HG03457 (cell line): ENCODE results near the gene KRT14.
"Not testable (repeated sequence)": the region's sequence is repeated elsewhere in the genome, so short reads cannot be mapped to it uniquely, and the experiment has no call there.

Source experiments
- ATAC-seq: cut with Tn5 transposase; IDR thresholded peaks from one replicate; pipeline ENCODE4 v1.9.1; 2021; ENCODE audit warnings: moderate number of reproducible peaks; ENCODE audit not compliant: unreplicated experiment

The KRT14 gene

DNA sequence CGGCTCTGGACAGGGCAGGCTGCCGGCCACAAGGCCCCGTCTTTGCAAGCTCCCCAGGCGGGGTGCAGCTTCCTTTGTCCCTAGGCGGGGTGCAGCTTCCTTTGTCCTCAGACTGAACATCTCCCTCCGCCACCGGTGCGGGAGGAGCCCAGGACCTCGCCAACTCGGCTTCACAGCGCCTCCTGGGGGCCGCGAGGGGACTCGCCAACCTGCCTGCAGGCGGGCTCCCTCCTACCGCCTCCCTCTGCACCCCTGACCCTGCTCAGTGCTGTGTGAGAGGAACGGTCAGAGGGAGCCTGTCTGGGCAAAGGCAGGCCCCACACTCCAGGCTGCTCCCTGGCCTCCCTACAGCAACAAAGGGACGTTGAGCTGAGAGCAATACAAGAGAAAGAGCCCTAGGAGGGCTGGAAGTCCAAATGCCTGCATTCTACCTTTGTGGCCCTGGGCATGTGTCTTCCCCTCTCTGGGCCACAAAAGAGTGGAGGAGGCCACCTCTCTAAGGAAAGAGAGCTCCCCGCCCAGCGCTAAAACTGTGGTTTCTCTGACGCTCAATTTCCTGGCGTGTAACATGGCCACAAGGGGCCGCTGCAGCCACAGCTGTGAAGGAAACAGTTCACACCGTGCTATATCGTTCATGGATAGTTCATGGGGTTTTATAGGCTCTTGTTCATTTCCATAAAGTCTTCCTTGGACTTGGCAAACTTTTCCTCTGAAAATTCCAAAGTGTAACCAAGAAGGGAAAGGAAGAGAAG is 37.7 kb downstream of the KRT14 start:
- no peak for ATAC-seq

DNA sequence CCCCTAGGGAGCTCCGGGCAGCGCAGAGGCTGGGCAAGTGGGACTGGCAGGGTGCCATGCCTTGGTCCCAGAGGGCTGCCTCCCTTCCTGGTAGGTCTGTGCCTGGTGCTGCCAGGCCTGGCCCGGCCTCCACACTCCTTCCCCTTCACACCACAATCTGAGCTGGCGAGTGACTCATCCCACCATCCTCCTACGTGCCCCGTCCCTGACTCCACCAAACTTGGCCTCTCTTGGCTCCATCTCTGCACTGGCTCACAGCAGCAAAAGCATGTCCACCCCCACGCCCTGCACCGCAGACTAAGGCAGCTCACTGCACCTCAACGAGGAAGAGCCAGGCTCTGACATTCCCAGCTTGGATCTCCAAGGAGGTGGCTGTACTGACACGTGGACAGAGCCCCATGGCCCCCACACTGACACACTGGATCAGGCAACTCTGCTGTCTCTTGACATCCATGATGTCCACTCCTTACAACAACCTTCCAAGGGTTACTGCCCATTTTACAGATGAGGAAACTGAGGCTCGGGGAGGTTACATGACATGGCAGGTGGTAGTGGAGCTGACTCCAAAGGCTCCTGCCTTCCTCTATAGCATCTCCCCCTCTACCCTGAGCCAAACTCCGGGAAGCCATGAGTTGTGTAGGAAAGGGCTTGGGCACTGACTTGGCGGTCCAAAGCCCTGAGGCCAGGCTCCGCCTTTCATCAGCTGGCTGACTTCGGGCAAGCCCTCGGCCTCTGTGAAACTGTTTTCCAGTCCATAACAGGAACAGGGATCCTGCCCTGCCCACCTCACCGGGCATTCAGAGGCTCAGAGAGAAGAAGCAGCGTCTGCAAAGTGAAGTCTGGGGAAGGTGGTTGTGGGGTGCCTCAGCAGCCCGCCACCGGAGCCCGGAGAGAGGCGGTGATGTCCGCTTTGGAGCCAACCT is 38.5 kb downstream of the KRT14 start:
- no peak for ATAC-seq

- ATAC-seq = no peak
These were observed 39.3 kb downstream of the KRT14 start for GRCh38 chr17:41547378-41547841.

DNA sequence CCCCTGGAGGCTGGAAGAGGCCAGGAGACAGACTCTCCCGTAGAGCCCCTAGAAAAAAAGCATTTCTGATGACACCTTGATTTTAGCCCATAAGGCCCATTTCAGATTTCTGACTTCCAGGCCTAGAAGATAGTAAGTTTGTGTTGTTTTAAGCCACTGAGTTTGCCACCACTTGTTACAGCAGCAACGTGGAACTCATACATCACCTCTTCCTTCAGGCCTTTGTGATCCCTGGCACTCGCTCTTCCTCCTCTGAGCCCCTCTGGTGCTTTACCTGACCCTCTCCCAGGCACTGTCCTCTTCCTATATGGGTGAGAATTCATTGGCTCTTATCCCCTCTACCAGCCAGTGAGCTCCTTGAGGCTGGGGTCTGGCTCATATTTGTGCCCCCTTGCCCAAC is 39.9 kb downstream of the KRT14 start:
- ATAC-seq = no peak

DNA sequence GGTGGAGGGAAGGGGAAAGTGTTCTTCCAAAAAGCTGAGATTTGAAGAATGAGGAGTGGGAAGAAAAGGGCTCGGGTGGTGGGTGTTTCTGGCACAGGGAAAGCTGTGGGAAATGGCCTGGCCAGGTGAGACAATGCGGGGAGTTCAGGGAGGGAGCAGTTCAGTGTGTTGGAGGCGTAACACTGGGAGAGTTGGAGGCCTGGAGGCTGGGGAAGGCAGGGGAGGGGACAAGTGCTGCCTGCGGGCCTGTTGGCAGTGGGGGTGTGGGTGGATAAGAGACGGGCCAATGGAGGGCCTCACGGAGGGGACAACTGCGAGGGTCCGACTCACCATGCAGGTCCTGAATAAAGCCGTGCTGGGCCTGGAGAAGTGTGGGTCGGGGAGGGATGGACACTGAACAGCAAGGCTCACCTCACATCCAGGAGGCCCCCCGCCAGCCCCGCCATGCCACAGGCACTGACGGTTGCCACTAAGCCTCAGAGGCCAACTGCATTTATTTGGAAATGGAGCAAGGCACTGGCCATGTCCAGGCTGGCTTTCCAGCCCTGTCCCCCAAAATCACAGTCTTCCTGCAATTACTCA is 40.8 kb downstream of the KRT14 start:
- ATAC-seq = no peak

- no peak for ATAC-seq
These were observed 41.8 kb downstream of the KRT14 start for GRCh38 chr17:41544935-41545334.

DNA sequence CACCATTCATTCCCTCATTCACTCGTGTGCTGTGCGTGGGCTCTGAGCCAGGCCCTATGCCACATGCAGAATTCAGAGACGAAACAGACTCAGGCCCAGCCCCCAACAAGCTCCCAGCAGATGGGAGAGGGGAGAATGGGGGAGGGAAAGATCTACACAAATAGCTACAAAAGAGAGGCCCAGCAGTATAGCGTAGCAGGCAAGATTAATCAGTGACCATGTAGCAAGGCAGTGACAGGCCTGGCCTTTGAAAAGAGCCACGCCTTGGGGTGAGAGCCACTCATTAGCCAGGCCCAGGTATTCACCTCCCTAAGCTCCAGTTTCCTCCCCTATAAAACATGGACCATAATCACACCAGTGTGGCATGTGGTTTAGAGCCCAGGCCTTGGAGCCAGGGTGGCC is 42.2 kb downstream of the KRT14 start:
- no peak for ATAC-seq

- ATAC-seq = not testable (repeated sequence)
These were observed 43.9 kb downstream of the KRT14 start for GRCh38 chr17:41542786-41543185.

DNA sequence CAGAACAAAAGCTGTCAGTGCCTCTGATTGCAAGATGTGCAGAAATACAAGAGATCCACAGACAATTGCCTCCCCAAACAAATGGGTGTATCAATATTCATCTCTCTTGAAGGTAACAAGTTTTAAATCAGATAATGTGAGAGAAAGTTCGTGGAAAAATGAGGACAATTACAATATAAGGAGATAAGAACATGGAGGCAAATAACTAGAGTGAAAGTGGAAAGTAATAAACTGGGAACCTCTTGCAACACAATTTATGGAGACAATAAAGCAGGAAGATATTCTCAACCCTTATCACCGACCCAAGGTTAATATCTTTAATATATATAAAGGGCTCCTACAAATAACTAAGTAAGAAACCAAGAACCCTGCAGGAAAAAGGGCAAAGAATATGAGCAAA is 44.3 kb downstream of the KRT14 start:
- ATAC-seq = no peak

GRCh38 chr17:41540921-41541625 is 45.6 kb downstream of the KRT14 start:
- ATAC-seq = no peak

- no peak for ATAC-seq
These were observed 46.6 kb downstream of the KRT14 start for GRCh38 chr17:41539979-41540701.

GRCh38 chr17:41539071-41539492 is 47.6 kb downstream of the KRT14 start:
- ATAC-seq = no peak

GRCh38 chr17:41538565-41538991 is 48.1 kb downstream of the KRT14 start:
- ATAC-seq = no peak

- ATAC-seq = no peak
These were observed 48.7 kb downstream of the KRT14 start for GRCh38 chr17:41537990-41538389.

DNA sequence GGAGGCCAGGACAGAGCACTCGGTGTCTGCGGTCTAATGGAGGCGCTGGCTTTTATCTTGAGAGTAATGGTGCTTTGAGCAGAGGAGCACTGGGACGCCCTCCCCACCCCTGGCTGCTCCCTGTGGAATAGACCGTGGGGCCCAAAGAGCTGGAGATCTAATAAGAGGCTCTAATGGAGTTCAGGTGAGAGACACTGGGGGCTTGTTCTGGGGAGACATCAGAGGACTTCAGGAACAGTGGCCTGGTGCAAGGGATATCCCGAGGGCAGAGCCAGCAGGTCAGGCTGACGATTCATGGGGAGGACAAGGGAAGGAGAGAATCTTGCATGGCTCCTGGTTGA is 49.1 kb downstream of the KRT14 start:
- no peak for ATAC-seq

GRCh38 chr17:41536741-41537613 is 49.7 kb downstream of the KRT14 start:
- ATAC-seq = no peak

DNA sequence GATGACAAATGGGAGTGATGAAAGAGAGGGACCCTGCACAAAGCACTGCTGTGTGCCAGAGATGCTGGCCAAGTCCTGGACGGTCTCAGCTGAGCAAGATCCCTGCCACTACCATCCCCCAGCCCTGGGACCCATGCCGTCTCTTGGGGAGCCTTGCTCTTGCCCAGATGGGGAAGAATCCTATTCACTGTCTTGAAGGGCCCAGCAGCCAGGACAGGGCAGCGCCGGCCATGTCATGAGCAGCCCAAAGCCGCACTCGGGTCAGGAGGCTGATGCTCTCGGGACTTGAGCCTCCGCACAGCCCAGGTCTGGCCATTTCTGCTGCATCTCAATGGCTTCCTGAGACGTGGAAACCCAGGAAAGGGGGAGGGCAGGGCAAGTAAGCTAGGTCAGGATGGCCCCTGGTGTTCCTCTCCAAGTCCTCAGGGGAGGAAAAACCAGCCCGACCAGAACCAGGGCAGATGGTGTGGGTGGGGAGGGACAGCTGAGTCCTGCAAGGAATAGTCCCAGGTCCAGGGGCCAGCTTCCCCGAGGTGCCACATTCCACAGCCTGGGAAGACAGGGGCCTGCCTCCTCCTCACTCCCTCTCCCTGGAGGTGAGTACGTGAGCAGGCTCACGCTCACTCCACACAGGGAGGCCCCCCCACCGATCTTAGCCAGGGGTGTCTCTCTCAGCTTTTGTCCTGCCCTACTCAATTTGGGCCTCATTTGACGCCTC is 50.8 kb downstream of the KRT14 start:
- no peak for ATAC-seq

DNA sequence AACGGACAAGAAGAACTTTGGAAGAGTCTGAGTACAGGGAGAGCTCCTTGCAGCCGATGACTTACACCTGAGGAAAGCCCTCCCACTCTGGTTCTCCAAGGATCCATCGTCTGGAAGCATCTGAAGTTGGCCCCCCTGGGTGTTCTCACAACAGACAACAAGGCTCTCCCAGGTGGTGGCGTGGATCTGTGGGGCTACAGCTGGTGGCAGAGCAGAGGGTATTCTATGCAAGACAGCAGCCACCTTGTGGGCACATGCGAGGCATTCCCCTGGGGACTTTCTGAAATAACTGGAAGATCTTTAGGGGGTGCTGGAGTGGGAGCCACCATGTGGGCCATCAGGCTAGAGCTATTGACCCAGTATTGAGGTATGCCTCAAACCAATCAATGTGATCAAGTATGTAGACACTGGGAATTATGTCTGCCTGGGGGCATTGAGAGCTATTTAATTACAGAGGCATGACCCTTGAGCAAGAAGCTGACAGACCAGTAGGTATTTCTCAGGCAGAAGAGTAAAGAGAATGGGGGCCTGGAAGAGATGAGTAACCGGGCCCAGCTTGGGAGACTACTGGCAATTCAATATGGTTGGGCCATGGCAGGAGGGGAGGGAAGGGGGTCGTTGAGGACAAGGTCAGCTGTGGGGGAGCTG is 51.7 kb downstream of the KRT14 start:
- ATAC-seq = no peak
